Measurements from ENCODE around the gene PAQR9. TPM values are rescaled to one million over a fixed set of nuclear protein-coding genes. Genes with fewer than 3 reads are reported as not detected.

The PAQR9 gene
- total and polyA plus RNA-seq, 9 of the 15 experiments (the other 6 are each of a cell fraction or from before 2014, with no cell fraction given): 0.04 to 0.58 (median 0.22) TPM

- TF ChIP-seq NR1H2 (CRISPR knock-in tag; IDR thresholded peaks at IDR 0.05) (no peak), MGA (IDR thresholded peaks at IDR 0.05) (peak; percentile 13), RBFOX2 (IDR thresholded peaks at IDR 0.05; ENCODE audit: low read depth, low read length) (no peak), RBM39 (optimal IDR thresholded peaks at IDR 0.05; ENCODE audit: low read depth, low read length) (no peak), SNIP1 (IDR thresholded peaks at IDR 0.05; ENCODE audit: low read depth) (no peak), CREM (IDR thresholded peaks at IDR 0.05; ENCODE audit: low read depth) (0 out of 2 replicates have a peak, but pooled peaks have one; percentile 15), VEZF1 (CRISPR knock-in tag; IDR thresholded peaks at IDR 0.05) (no peak), CTCFL (IDR thresholded peaks at IDR 0.05; ENCODE audit: borderline replicate concordance, insufficient read depth, low read depth, low read length, poor library complexity, severe bottlenecking) (peak; percentile 33), ZBTB34 (CRISPR knock-in tag; IDR thresholded peaks at IDR 0.05) (no peak), PYGO2 (tag; IDR thresholded peaks at IDR 0.05) (no peak), KDM1A (IDR thresholded peaks at IDR 0.05) (no peak), MCM3 (IDR thresholded peaks at IDR 0.05) (no peak), SP1 (CRISPR knock-in tag; IDR thresholded peaks at IDR 0.05) (no peak)
Measured at GRCh38 chr3:142929109-142929508, 34.4 kb downstream of the PAQR9 start (continued).

Data from K562 (cell line).